ENCODE data around the gene PEDS1.

DNA sequence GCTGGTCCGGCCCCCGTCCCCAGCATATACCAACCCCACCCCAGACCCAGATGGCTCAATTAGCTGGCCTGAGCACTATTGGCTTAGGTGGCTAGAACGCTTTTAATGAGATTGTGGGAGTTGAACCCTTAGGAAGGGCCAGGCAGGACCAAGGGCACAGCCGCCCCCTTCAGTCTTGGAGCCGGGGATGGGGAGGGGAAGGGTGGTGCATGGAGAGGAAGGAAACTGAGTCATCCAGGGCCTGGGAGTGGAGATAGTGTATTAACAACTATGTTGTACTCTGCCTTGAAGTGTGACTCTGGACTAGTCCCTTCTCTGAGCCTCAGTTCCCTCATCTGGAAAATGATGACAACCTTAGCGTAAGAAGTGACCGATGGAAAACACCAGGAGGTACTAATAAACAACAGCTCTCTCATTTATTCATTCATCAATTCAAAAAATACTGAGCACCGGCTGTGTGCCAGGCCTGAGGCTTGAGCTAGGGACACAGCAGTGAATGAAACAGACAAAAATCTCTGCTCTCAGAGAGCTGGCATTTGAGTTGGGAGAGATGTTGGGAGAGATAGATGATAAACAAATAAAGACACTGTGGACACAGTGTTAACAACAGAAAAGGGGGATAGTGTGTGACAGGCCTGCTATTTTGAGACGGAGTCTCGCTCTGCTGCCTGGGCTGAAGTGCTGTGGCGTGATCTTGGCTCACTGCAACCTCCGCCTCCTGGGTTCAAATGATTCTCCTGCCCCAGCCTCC lies 11.5 kb downstream of the PEDS1 start:
- TF ChIP-seq POLR2AphosphoS5 (IDR thresholded peaks at IDR 0.05; ENCODE audit: low read depth, low read length) (no peak), TAF1 (IDR thresholded peaks at IDR 0.05; ENCODE audit: borderline replicate concordance, insufficient read depth, low read length) (no peak), SIN3A (IDR thresholded peaks at IDR 0.05; ENCODE audit: borderline replicate concordance, insufficient read depth, low read length) (no peak)
- TF ChIP-seq, protein P1, sequence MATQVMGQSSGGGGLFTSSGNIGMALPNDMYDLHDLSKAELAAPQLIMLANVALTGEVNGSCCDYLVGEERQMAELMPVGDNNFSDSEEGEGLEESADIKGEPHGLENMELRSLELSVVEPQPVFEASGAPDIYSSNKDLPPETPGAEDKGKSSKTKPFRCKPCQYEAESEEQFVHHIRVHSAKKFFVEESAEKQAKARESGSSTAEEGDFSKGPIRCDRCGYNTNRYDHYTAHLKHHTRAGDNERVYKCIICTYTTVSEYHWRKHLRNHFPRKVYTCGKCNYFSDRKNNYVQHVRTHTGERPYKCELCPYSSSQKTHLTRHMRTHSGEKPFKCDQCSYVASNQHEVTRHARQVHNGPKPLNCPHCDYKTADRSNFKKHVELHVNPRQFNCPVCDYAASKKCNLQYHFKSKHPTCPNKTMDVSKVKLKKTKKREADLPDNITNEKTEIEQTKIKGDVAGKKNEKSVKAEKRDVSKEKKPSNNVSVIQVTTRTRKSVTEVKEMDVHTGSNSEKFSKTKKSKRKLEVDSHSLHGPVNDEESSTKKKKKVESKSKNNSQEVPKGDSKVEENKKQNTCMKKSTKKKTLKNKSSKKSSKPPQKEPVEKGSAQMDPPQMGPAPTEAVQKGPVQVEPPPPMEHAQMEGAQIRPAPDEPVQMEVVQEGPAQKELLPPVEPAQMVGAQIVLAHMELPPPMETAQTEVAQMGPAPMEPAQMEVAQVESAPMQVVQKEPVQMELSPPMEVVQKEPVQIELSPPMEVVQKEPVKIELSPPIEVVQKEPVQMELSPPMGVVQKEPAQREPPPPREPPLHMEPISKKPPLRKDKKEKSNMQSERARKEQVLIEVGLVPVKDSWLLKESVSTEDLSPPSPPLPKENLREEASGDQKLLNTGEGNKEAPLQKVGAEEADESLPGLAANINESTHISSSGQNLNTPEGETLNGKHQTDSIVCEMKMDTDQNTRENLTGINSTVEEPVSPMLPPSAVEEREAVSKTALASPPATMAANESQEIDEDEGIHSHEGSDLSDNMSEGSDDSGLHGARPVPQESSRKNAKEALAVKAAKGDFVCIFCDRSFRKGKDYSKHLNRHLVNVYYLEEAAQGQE (IDR thresholded peaks at IDR 0.05; ENCODE audit: insufficient read depth in 1 of 2, low read depth in 2 of 2, low read length in 2 of 2), result no peak

Data from PFSK-1 (cell line).